HCT116 (cell line): ENCODE data around the gene USP1.
A peak's percentile ranks its signal among the peaks of the same experiment; 100 is the strongest.

Experiments
- EZH2 ChIP-seq: fragments of 200-600 bp; sonication (generic); IDR thresholded peaks from 2 replicates; pipeline ENCODE4 v1.6.1; 2017; ENCODE audit warnings: antibody characterized with exemption, mixed run types
- FOSL1 ChIP-seq: IDR thresholded peaks from 2 replicates; pipeline ENCODE4 v1.6.1; 2012; ENCODE audit warnings: low read depth
- POLR2A ChIP-seq: IDR thresholded peaks from 2 replicates; pipeline ENCODE4 v1.7.0; 2011; ENCODE audit warnings: borderline replicate concordance; ENCODE audit not compliant: insufficient read depth, insufficient read length; ENCODE audit errors: extremely low read depth
- SP1 ChIP-seq: IDR thresholded peaks from 2 replicates; pipeline ENCODE4 v1.6.1; 2012; ENCODE audit warnings: low read depth
- ZNF274 ChIP-seq: fragments of 200-500 bp; sonication (Bioruptor generic); IDR thresholded peaks from 2 replicates; pipeline ENCODE4 v1.6.1; 2014; ENCODE audit warnings: mild to moderate bottlenecking, low read depth, low read length, inconsistent platforms
- TF ChIP-seq, protein P1 (sequence below): IDR thresholded peaks from 2 replicates; pipeline ENCODE4 v1.6.1; 2012
- TF ChIP-seq, protein P2 (sequence below), 3 experiments: fragments of 200-600 bp in 1 of 3; sonication (generic) in 1 of 3; IDR thresholded peaks in 2 of 3; conservative IDR thresholded peaks in 1 of 3; 2 replicates each; pipeline ENCODE4 v1.5.1; 2012 to 2017; ENCODE audit warnings: low read depth in 2 of 3, low read length in 2 of 3, antibody characterized with exemption in 1 of 3, borderline replicate concordance in 1 of 3, control low read depth in 1 of 3, mild to moderate bottlenecking in 1 of 3, mixed read lengths in 1 of 3, mixed run types in 1 of 3, moderate library complexity in 1 of 3; ENCODE audit not compliant: insufficient read depth in 1 of 3
- TF ChIP-seq, protein P3 (sequence below): IDR thresholded peaks from 2 replicates; pipeline ENCODE4 v1.6.1; 2012; ENCODE audit warnings: low read depth

- TF ChIP-seq, protein P1, sequence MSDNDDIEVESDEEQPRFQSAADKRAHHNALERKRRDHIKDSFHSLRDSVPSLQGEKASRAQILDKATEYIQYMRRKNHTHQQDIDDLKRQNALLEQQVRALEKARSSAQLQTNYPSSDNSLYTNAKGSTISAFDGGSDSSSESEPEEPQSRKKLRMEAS = no peak; the same call in 1 of the 2 replicates
- TF ChIP-seq, protein P2, sequence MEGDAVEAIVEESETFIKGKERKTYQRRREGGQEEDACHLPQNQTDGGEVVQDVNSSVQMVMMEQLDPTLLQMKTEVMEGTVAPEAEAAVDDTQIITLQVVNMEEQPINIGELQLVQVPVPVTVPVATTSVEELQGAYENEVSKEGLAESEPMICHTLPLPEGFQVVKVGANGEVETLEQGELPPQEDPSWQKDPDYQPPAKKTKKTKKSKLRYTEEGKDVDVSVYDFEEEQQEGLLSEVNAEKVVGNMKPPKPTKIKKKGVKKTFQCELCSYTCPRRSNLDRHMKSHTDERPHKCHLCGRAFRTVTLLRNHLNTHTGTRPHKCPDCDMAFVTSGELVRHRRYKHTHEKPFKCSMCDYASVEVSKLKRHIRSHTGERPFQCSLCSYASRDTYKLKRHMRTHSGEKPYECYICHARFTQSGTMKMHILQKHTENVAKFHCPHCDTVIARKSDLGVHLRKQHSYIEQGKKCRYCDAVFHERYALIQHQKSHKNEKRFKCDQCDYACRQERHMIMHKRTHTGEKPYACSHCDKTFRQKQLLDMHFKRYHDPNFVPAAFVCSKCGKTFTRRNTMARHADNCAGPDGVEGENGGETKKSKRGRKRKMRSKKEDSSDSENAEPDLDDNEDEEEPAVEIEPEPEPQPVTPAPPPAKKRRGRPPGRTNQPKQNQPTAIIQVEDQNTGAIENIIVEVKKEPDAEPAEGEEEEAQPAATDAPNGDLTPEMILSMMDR (IDR thresholded peaks at IDR 0.05 in 2 of 3, conservative IDR thresholded peaks at IDR 0.05 in 1 of 3; ENCODE audit: borderline replicate concordance in 1 of 3, insufficient read depth in 1 of 3, low read depth in 2 of 3, low read length in 2 of 3) = no peak
- no peak for TF ChIP-seq SP1
- TF ChIP-seq EZH2 = no peak
- peak; percentile 68 for TF ChIP-seq POLR2A
- TF ChIP-seq FOSL1 = no peak
- no peak for TF ChIP-seq ZNF274
- TF ChIP-seq, protein P3, sequence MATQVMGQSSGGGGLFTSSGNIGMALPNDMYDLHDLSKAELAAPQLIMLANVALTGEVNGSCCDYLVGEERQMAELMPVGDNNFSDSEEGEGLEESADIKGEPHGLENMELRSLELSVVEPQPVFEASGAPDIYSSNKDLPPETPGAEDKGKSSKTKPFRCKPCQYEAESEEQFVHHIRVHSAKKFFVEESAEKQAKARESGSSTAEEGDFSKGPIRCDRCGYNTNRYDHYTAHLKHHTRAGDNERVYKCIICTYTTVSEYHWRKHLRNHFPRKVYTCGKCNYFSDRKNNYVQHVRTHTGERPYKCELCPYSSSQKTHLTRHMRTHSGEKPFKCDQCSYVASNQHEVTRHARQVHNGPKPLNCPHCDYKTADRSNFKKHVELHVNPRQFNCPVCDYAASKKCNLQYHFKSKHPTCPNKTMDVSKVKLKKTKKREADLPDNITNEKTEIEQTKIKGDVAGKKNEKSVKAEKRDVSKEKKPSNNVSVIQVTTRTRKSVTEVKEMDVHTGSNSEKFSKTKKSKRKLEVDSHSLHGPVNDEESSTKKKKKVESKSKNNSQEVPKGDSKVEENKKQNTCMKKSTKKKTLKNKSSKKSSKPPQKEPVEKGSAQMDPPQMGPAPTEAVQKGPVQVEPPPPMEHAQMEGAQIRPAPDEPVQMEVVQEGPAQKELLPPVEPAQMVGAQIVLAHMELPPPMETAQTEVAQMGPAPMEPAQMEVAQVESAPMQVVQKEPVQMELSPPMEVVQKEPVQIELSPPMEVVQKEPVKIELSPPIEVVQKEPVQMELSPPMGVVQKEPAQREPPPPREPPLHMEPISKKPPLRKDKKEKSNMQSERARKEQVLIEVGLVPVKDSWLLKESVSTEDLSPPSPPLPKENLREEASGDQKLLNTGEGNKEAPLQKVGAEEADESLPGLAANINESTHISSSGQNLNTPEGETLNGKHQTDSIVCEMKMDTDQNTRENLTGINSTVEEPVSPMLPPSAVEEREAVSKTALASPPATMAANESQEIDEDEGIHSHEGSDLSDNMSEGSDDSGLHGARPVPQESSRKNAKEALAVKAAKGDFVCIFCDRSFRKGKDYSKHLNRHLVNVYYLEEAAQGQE = no peak
Observed at GRCh38 chr1:62436039-62436465, 797 bp upstream of the USP1 start.
